Left hindlimb (tissue), 1 donor: ENCODE results near the gene ARAF.
A peak's percentile ranks its signal among the peaks of the same experiment; 100 is the strongest.

Source experiments
- DNase-seq: peaks from one replicate; pipeline ENCODE4 v3.0.0-alpha.2; 2018

Gene ARAF

DNA sequence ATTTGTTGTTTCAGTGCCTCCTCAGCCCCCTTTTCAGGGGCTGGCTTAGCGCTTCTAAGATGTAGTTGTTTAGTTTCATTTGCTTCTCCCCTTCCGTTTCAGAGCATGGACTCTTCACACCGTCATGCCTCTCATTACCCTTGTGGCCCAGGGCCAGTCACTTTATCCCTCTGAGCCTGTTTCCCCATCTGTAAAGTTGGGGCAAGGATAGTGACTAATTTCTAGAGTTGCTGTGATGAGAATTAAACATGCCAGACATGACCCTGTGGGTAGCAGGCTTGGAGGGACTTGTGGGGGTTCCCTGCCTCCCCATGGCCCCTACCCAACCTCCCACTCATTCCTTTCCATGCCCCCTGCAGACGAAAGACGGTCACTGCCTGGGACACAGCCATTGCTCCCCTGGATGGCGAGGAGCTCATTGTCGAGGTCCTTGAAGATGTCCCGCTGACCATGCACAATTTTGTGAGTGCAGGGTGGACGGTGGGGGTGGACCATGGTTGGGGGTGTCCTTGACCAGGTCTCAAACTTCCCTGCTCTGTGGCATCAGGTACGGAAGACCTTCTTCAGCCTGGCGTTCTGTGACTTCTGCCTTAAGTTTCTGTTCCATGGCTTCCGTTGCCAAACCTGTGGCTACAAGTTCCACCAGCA, 3.6 kb downstream of the ARAF start:
- DNase-seq: no peak

DNA sequence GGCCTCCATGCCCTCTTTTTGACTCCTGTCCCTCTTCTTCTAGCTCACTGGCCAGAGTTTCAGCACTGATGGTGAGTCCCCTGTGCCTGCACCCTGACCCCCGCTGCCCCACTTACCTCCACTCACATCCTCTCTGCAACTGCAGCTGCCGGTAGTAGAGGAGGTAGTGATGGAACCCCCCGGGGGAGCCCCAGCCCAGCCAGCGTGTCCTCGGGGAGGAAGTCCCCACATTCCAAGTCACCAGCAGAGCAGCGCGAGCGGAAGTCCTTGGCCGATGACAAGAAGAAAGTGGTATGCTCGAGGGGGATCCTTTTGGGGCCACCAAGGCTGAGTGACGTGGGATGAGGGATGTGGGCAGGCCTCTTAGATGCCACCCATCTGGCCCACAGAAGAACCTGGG, 5.8 kb downstream of the ARAF start:
- no peak for DNase-seq

DNA sequence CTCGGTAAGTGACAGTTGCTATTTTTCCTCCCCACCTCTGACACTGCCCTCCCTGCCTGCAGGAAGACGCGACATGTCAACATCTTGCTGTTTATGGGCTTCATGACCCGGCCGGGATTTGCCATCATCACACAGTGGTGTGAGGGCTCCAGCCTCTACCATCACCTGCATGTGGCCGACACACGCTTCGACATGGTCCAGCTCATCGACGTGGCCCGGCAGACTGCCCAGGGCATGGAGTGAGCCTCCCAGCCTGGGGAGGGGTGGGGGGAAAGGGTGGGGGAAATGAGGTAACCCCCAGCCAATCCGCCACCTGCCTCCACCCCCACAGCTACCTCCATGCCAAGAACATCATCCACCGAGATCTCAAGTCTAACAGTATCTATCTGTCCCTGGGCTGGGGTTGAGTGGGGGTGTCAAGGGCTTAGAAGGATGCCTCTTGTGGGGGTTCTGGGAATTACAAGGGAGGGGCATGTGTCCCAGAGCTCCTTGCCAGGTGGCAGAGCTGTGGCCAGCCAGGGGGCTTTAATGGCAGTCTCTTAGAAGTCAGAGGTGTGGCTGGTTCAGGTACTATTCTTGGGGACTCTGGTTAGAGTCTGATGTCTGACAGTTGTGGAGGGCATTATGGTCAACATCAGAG, 7.8 kb downstream of the ARAF start:
- DNase-seq: no peak

DNA sequence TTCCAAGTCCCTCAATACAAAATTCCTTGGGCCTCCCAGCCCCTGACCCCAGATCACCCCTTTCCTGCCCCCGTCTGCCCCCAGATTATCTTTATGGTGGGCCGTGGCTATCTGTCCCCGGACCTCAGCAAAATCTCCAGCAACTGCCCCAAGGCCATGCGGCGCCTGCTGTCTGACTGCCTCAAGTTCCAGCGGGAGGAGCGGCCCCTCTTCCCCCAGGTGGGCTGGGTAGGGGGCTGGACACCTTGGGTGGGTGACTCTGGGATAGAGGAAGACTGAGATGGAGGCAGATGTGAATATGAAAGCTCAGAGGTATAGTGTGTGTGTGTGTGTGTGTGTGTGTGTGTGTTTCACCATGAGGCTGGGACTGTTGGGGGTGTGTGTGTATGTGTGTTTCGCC, 9.8 kb downstream of the ARAF start:
- DNase-seq: no peak

DNA sequence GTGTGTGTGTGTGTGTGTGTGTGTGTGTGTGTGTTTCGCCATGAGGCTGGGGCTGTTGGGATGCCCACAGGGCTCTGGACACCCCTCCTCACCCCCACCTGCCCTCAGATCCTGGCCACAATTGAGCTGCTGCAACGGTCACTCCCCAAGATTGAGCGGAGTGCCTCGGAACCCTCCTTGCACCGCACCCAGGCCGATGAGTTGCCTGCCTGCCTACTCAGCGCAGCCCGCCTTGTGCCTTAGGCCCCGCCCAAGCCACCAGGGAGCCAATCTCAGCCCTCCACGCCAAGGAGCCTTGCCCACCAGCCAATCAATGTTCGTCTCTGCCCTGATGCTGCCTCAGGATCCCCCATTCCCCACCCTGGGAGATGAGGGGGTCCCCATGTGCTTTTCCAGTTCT, 10.2 kb downstream of the ARAF start:
- no peak for DNase-seq

DNA sequence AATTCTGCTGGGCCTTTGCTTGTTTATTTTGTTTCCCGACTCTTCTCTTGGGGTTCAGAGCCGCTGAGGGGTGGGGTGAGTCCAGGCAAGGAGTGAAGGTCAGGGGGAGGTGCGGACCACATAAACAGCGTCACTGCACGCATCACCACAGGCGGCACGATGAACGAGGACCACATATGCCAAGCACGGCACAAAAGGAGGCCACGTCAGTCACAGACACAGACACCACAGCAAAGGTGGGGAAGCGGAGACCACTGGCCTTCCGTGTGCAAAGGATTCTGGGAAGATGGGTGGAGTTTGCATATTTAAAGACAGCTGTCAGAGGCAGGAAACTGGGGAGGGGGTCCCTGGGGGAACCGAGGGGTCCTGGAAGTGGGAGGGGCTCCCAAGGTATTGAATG, 10.9 kb downstream of the ARAF start:
- DNase-seq: no peak

DNA sequence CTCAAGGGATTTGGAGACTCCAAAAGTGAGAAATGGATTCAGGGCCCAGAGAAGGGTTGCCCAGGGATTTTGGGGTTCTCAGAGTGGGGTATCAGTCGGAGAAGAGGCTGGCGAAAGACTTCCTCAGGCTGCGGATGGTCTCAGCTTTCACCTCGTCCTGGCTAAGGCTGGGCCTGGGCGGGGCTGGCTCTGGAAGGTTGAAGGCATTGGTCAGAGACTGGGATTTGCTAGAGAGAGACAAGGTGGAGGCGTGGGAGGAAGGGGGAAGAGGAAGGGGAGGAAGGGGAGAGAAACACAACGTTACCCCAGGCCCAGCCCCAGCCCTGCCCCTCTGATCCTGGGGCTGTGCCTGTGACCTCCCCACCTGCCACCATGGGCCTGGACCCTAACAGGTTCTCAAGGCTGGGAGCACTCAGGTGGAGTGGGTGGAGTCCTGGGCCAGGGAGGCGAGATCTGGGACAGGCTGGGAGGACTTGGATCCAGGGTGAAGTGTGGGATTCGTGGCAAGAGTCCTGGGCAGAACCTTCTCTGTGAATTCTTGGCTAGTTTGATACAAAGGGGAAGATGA, 11.9 kb downstream of the ARAF start:
- no peak for DNase-seq

DNA sequence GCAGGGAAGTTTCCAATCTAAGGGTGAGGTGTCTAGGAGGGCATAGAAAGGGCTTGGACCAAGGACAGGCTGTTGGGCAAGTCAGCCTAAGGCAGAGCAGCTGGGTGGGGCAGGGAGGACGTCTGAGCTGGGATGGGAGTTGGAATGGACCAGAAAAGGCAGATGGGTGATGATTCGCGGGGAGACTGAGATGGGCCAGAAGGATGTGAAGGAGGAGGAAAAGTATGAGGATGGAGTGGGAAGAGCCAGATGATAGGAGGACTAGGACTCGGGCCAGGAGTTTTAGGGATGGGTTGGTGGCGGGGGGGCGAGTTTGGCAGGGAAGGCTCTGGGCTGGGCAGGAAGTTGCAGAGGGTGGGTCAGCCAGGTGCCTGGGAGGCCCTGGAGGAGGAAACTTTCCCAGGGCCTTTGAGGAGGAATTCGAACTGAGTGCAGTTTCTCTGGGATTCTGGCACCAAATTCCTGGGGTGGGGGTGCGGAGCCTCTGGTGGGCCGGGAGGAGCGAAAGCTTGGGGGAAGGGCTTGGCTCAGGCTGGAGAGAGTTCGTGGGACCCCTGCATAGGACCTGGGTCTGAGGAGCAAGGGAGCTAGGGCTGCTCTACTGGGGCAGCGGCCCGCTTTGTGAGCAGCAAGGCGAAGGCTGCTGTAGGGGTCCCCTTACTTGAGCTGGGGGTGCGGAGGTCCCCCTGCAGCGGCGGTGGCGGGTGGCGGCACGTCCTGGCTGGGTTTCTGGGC, 12.5 kb downstream of the ARAF start:
- DNase-seq: peak; percentile 81

DNA sequence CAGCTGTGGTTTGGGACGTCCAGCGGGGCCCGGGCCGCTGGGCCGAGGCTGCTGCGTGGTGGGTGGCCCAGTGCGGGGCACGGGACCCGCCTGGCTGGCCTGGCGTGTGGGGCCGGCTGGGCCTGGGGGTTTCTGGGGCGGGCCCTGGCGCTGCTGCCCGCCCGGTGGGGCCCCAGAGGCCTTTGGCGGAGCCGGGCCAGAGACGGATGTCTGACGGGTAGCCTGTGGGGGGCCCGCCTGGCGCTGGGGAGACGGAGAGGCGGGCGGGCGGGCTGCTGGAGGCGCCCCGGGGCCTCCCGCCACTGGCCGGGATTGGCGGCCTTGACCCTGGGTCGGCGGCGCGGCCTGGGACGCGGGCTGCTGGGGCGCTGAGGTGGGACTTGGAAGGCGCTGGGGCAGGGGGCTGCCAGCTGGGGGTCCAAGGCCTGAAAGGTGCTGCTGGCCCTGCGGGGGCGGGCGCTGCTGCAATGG, 13.1 kb downstream of the ARAF start:
- peak; percentile 53 for DNase-seq

DNA sequence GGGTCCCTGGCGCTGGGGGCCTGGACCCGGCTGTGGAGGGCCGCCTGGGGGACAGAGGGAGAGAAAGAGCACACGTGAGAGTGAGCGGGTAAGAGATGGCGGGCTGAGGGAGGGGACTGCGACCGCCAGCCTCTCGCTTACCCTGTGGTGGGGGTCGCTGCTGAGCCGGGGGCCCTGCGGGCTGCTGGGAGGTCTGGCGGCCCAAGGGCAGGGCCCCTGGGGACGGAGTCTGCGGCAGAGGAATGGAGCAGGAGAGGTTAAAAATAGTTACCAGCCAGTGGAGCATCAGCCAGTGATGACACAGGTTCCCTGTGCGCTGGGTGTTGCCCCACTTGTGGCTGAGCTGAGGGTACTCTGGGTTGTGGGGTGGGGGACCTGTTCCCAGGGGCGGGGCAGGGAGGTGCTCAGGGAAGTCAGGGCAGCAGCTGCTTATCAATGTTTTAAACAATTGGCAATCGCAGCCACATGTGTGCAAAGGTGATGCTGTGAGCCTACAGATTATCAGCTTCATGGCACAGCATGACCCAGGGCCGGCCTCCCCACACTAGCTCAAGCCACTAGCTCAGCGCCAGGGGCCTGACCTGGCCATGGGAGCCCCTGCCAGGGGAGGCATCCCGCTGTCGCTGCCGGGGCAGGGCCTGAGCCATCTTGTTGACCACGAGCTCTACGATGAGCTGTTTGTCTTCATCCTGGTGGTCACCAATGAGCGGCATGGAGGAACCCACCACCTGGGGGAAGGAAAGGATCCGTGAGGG, 13.7 kb downstream of the ARAF start:
- no peak for DNase-seq

DNA sequence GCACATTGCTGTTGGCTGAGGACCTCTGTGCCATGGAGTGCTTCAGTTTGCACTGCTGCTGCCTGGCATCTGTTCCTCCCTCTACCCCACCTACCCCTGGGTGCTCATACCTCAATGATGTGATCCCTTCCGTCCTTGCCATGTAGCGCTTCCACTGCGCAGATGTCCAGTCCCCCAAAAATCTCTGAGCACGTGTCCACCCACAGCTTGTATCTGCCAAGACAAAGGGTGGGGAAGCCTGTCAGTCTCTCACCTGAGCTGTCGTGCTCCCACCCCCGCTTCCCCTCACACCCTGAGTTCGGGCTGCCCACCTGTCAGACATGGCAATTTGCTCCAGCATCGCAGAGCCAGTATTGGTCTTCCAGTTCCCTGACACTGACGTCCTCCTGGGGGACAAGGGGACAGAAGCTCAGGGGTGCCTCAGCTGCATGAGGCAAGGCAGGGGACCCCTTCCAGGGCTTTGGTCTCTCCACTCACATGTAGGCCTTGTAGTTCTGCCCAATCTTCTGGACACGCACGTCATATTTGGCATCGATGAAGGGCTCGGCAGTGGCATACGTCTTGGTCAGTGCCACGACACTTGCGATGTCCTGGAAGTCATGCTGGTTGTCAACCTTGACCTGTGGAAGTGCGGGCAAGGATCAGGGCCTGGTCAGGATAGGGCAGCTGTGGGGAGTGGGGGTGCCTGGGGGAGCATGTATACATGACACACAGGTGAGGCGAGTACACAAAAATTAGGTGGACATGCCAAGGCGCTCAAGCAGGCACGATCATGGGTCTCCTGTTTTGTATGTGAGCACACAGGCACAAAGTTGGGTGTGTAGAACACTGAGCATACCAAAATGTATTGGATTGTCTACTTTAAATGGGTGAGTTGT, 15.3 kb downstream of the ARAF start:
- DNase-seq: no peak

DNA sequence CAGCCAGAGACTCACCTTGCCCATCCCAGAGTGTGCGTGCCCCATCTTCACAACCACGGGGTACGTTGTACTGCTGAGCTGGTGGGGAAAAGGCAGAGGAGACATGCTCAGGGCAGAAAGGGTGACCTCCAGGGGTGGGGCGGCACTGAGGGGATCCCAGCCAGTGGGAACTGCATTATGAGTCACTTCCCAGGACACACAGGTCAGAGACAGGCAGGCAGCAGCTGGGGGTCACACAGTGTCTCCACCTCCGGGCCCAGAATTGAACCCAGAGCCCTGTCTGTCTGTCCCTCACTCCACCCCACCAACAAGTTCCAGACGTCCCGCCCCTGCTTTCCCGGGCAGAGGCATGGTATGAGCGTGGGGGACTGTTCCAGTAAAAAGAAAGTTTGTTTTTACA, 16.4 kb downstream of the ARAF start:
- no peak for DNase-seq

DNA sequence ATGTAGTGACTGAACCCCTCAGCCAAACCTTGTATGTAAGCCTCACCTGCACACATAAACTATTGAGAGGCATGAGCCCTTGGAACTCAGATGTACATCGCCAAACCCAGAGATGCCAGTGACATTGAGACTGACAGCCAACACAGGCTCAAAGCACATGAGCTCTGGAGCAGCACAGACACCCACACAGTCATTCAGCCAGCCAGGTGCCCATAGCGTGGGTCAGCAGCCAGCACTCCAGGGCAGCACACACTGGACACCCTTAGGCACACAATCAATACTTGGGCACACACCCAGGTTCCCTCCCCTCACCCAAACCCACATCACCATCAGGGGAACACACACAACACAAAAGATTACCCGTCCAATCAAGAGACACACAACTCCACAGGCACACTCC, 16.9 kb downstream of the ARAF start:
- DNase-seq: no peak

DNA sequence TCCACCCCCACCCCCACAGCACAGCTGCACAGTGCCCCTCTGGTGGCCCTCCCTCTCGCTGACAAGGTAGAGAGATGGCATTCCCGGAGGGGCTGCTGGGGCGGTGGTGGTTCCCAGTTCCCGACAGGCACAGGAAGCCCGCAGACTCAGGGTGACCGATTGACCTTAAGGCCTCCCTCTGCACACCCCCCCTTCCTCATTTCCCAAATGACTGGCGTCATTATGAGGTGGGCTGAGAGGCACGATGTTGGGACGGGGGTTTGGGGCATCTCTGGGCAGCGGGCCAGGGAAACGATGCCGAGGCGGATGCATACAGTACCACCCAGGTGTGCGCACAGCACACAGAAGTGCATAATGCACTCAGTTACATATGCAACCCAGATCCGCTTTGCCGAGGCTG, 17.7 kb downstream of the ARAF start:
- no peak for DNase-seq

DNA sequence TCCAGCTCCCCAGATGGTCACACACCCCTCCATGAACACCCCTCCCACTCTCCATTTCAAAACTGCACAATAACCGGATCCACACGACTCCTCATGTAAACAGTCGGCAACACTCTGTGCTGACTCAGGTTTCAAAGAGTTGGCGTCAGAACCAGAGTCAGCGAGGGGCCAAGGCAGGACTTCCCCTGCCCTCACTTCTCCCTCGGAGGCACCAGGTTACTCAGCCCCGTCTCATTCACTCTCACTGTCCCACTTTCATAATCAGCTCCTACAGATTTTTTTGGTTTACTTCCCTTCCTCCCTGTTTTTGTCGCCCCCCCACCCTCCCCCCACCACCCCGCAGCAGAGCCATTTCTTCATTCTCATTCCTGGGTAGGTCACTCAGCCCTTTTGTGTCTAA, 18.5 kb downstream of the ARAF start:
- no peak for DNase-seq

DNA sequence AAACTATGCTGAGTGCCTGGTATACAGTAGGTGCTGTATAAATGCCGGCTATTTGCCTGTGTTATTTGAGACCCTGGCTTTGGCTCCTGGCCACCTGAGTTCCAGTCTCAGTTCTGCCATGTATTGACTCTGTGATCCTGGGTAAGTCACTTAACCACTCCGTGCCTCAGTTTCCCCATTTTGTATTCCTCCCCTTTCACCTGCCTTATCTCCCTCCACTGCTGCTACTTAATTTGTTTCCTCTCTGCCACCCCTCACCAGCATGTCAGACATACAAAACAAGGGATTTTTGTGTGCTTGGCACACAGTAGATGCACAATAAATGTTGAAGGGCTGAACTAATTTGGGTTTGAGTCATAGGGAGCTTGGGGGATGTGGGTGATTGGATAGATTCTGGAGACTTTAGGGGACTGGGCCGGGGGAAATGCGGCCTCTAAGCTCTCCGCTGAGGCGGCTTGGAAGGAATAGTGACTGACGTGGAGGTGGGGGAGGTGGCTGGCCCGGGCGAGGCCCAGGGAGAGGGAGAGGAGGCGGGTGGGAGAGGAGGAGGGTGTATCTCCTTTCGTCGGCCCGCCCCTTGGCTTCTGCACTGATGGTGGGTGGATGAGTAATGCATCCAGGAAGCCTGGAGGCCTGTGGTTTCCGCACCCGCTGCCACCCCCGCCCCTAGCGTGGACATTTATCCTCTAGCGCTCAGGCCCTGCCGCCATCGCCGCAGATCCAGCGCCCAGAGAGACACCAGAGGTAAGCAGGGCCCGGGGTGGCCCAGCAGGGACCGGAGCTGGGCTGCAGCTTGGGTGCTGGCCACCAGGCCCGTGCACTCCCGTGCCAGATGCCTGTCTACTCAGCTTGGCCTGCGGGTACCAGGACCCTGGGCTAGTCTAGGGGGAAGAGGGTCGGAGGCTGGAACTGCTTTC, 21.0 kb downstream of the ARAF start, which contains the start of gene TIMP1:
Gene TIMP1, plus strand, starts transcription at position 706 of the 917 bp plus-strand sequence. CDS start 980 bp downstream, outside the sequence.
- DNase-seq: peak; percentile 95

DNA sequence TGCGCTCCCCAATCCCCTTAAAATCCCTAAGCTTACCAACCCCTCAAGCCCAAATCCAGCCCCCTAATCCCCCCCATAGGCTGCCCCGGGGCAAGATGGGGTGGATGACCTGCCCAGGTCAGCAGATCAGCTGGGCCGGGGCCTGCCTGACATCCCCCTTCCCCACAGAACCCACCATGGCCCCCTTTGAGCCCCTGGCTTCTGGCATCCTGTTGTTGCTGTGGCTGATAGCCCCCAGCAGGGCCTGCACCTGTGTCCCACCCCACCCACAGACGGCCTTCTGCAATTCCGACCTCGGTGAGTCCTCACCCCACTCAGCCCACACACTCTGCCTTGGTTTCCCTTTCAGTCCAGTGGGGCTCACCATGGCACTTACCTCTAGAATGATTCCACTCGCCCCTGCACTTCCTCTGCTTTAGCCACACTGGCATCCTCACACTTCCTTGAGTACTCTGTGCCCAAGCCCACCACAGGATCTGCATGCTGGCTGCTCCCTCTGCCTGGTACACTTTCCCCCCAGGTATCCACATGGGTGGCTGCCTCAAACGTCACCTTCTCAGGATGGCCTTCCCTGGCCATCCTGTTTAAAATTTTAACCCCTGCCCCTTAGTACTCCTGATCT, 22.3 kb downstream of the ARAF start:
- no peak for DNase-seq

DNA sequence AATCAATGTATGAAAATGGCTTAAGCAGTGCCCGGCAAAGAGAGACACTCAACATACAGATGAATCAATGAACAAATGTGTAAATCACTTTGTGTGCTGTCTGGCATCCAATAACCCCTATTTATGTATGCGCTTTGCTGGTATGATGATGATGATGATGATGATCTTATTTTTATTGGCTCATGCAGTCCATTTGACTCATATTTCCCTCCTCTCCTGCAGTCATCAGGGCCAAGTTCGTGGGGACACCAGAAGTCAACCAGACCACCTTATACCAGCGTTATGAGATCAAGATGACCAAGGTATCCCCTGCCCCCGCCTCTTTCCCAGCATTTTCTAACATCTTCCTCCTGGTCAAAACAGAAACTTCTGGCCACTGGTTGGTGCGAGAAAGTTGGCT, 23.7 kb downstream of the ARAF start:
- no peak for DNase-seq

DNA sequence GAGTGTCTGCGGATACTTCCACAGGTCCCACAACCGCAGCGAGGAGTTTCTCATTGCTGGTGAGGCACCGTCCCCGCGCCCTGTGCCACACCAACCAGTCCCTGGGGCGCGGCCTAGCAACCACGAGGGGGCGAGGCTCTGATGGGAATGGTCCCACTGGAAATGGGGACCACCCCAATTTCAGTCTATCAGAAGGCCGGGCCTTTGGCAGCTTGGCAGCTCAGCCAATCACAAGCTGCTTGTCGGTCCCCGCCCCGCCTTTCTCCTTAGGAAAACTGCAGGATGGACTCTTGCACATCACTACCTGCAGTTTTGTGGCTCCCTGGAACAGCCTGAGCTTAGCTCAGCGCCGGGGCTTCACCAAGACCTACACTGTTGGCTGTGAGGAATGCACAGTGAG, 24.3 kb downstream of the ARAF start:
- DNase-seq: no peak

DNA sequence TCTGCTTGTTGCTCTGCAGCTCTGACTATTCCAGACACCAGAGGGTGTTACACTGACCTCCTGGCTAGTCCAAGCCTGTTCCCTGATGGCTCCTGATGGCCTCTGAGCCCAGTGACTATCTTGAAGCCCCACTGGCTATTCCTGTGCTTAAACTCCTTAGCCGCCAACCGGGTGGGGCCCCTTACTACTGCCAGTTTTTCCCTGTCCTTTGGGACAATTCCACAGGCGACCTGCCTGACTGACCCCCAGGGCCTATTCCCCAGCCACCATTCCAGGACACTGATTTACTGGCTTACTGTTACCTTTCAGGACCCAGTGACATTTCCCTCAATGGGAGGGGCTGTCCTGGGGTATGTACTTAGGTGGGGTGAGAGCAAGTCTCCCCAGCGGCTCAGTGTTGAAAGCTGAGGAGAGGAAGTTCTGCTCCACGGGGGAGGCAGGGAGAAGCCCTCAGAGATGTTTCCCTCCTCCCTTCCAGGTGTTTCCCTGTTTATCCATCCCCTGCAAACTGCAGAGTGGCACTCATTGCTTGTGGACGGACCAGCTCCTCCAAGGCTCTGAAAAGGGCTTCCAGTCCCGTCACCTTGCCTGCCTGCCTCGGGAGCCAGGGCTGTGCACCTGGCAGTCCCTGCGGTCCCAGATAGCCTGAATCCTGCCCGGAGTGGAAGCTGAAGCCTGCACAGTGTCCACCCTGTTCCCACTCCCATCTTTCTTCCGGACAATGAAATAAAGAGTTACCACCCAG, 25.2 kb downstream of the ARAF start:
- DNase-seq: no peak
